Fibroblast of pulmonary artery (primary cell): Measurements from ENCODE around the gene ARSI.
"Not testable (repeated sequence)": the region's sequence is repeated elsewhere in the genome, so short reads cannot be mapped to it uniquely, and the experiment has no call there.

ENCODE experiments used
- DNase-seq: peaks from one replicate; pipeline ENCODE4 v3.0.0-alpha.2; 2010; ENCODE audit warnings: low read depth
- H3K4me3 ChIP-seq: replicated peaks from 2 replicates; pipeline ENCODE4 v1.5.1; 2011; ENCODE audit warnings: low read depth, mild to moderate bottlenecking, control low read depth, low read length, moderate library complexity
- TF ChIP-seq, protein P1 (sequence below): IDR thresholded peaks from 2 replicates; pipeline ENCODE4 v1.5.1; 2011; ENCODE audit warnings: mild to moderate bottlenecking, control low read depth, low read length, inconsistent platforms; ENCODE audit errors: missing control alignments

The ARSI gene

DNA sequence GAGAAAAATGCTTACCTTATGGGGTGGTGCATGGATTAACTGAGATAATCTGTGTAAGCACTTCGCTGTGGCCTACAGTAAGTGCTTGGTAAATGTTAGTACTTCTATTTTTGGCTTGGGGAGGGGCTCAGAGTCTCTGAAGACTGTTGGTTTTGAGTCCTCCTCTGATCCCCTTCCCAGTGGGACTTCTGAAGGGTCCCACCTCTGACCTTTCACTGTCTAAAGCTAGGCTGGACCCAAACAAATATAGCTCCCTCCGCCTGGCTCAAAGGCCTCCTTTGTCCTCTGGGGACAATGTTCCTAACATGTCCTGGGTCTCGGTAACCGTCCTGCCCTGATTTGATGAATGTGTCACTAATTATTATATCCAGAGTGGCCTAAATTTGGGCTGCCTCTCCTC is 47.9 kb downstream of the ARSI start:
- no peak overlapping the region for H3K4me3 ChIP-seq
- no peak for DNase-seq
- TF ChIP-seq, protein P1, sequence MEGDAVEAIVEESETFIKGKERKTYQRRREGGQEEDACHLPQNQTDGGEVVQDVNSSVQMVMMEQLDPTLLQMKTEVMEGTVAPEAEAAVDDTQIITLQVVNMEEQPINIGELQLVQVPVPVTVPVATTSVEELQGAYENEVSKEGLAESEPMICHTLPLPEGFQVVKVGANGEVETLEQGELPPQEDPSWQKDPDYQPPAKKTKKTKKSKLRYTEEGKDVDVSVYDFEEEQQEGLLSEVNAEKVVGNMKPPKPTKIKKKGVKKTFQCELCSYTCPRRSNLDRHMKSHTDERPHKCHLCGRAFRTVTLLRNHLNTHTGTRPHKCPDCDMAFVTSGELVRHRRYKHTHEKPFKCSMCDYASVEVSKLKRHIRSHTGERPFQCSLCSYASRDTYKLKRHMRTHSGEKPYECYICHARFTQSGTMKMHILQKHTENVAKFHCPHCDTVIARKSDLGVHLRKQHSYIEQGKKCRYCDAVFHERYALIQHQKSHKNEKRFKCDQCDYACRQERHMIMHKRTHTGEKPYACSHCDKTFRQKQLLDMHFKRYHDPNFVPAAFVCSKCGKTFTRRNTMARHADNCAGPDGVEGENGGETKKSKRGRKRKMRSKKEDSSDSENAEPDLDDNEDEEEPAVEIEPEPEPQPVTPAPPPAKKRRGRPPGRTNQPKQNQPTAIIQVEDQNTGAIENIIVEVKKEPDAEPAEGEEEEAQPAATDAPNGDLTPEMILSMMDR, result no peak

- DNase-seq, result no peak
- TF ChIP-seq, protein P1, result no peak
- H3K4me3 ChIP-seq, result no peak overlapping the region
Measured at GRCh38 chr5:150254363-150254762, 48.3 kb downstream of the ARSI start.

GRCh38 chr5:150253416-150254208 is 49.1 kb downstream of the ARSI start:
- TF ChIP-seq, protein P1, result no peak
- DNase-seq, result no peak

DNA sequence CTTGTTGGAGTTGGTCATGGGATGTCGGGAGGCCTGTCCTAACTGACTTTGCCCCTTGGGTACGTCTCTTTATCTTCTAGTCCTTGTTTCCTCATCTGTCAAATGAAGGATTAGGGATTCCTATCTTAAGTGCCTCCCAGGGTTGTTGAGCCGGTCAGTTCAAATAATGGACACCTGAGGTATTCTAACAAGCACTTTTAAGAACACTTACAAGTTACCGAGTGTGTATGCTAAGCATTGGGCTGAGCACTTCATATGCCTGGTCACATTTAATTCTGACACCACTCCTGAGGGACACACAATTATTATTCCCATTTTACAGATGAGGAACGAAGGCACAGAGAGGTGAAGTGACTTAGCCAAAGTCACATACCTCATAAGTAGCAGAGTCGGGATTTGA is 50.2 kb downstream of the ARSI start:
- DNase-seq, result no peak
- TF ChIP-seq, protein P1, result no peak
- H3K4me3 ChIP-seq, result no peak overlapping the region

More at GRCh38 chr5:150253416-150254208, 49.1 kb downstream of the ARSI start:
- H3K4me3 ChIP-seq, result no peak overlapping the region

DNA sequence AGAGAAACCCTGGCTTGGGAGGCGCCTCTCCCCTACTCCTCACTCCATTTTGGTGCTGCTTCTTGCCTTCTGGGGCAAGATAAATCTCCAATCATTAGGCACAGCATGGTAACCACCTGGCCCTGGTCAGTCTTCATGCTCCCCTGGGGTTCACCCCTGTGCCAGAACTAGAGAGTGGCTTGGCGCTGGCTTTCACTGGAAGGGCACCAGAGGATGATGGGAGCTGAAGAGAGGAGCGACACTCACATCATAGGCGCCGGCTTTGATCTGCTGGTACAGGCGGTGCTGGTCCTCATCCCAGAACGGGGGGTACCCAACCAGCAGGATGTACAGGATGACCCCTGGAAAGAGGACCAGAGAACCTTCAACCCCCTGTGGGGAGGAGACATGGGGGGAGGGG is 51.2 kb downstream of the ARSI start:
- TF ChIP-seq, protein P1, result no peak
- no peak overlapping the region for H3K4me3 ChIP-seq
- no peak for DNase-seq

GRCh38 chr5:150249744-150250143 is 53.0 kb downstream of the ARSI start:
- no peak overlapping the region for H3K4me3 ChIP-seq
- TF ChIP-seq, protein P1, result no peak
- DNase-seq, result no peak

DNA sequence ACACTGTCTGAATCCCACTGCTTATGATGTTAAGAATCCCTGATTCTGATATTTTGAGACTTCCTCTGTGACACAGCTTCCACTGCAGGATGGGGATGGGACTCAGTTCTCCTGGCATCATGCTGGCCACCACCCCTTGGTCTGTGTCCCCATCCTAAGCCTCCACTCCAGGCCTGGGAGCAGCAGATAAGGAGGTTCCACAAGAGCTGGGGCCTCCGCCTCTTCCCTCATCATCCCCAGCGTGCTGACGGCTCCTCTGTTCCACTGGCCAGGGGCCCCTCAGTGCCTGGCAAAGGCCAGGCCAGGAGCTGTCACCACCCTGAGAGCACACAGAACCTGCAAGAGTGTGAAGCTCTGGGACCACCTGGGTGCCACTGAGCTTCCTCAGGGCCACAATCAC is 53.8 kb downstream of the ARSI start:
- no peak overlapping the region for H3K4me3 ChIP-seq
- DNase-seq, result no peak
- TF ChIP-seq, protein P1, result no peak

- not testable (repeated sequence) for H3K4me3 ChIP-seq, DNase-seq
Measured at GRCh38 chr5:150248493-150248892, 54.2 kb downstream of the ARSI start.
